Astrocyte (in vitro differentiated cells and primary cell): Measurements from ENCODE around the gene PCDHGB2. TPM values are rescaled to one million over a fixed set of nuclear protein-coding genes. Genes with fewer than 3 reads are reported as not detected.
A peak's percentile ranks its signal among the peaks of the same experiment; 100 is the strongest.

Experiments
- DNase-seq: peaks from one replicate; pipeline ENCODE4 v3.0.0-alpha.2; 2010; ENCODE audit warnings: low read depth
- FAIRE-seq: peaks from 2 replicates; lab custom pipeline; 2011; peaks lifted over from hg19 to GRCh38; lab: Jason Lieb, UNC
- H2AFZ ChIP-seq: 2 replicates; pipeline ENCODE4 v1.6.0; 2012; ENCODE audit warnings: low read depth, low read length, inconsistent platforms
- H3K27ac ChIP-seq: 2 replicates; pipeline ENCODE4 v1.5.1; 2011; ENCODE audit warnings: low read depth, low read length, inconsistent platforms
- H3K27me3 ChIP-seq: 2 replicates; pipeline ENCODE4 v1.6.0; 2011; ENCODE audit warnings: low read length, inconsistent platforms; ENCODE audit not compliant: insufficient read depth
- H3K36me3 ChIP-seq: 2 replicates; pipeline ENCODE4 v1.5.1; 2011; ENCODE audit warnings: low read length, inconsistent platforms; ENCODE audit not compliant: insufficient read depth
- H3K4me1 ChIP-seq: 2 replicates; pipeline ENCODE4 v1.5.1; 2011; ENCODE audit warnings: low read length, inconsistent platforms; ENCODE audit not compliant: insufficient read depth
- H3K4me2 ChIP-seq: 2 replicates; pipeline ENCODE4 v1.6.0; 2012; ENCODE audit warnings: low read length, inconsistent platforms
- H3K4me3 ChIP-seq: 2 replicates; pipeline ENCODE4 v1.5.1; 2011; ENCODE audit warnings: low read depth, mild to moderate bottlenecking, low read length, inconsistent platforms; ENCODE audit not compliant: insufficient read depth
- H3K79me2 ChIP-seq: 2 replicates; pipeline ENCODE4 v1.6.0; 2012; ENCODE audit warnings: mild to moderate bottlenecking, low read length, inconsistent platforms; ENCODE audit not compliant: insufficient read depth
- H3K9ac ChIP-seq: 2 replicates; pipeline ENCODE4 v1.6.0; 2012; ENCODE audit warnings: mild to moderate bottlenecking, low read length, inconsistent platforms
- H3K9me3 ChIP-seq: 2 replicates; pipeline ENCODE4 v1.5.1; 2012; ENCODE audit warnings: low read depth, mild to moderate bottlenecking, low read length, inconsistent platforms; ENCODE audit not compliant: insufficient read depth
- H4K20me1 ChIP-seq: 2 replicates; pipeline ENCODE4 v1.6.0; 2012; ENCODE audit warnings: low read length, inconsistent platforms; ENCODE audit not compliant: insufficient read depth
- H3K27ac Mint-ChIP-seq: one replicate; pipeline ENCODE4 v1.8.0; 2021; ENCODE audit warnings: mild to moderate bottlenecking, mixed read lengths; ENCODE audit not compliant: unreplicated experiment
- H3K27me3 Mint-ChIP-seq: one replicate; pipeline ENCODE4 v1.8.0; 2021; ENCODE audit warnings: low read depth, mixed read lengths; ENCODE audit not compliant: unreplicated experiment
- H3K36me3 Mint-ChIP-seq: one replicate; pipeline ENCODE4 v1.8.0; 2021; ENCODE audit warnings: low read depth, mixed read lengths; ENCODE audit not compliant: unreplicated experiment
- H3K4me1 Mint-ChIP-seq: one replicate; pipeline ENCODE4 v1.8.0; 2021; ENCODE audit warnings: low read depth, mixed read lengths; ENCODE audit not compliant: unreplicated experiment
- H3K4me3 Mint-ChIP-seq: one replicate; pipeline ENCODE4 v1.8.0; 2021; ENCODE audit warnings: mild to moderate bottlenecking, moderate library complexity, mixed read lengths; ENCODE audit not compliant: unreplicated experiment
- H3K9me3 Mint-ChIP-seq: one replicate; pipeline ENCODE4 v1.8.0; 2021; ENCODE audit warnings: mild to moderate bottlenecking, mixed read lengths; ENCODE audit not compliant: unreplicated experiment
- EZH2 ChIP-seq: IDR thresholded peaks from 2 replicates; pipeline ENCODE4 v1.6.1; 2012; ENCODE audit warnings: mild to moderate bottlenecking, low read length, inconsistent platforms; ENCODE audit not compliant: insufficient read depth
- total RNA-seq: library from RNA; stranded (reverse); gene quantifications from 2 replicates; pipeline ENCODE4 v1.2.1, GENCODE V29; 2021
- TF ChIP-seq, protein P1 (sequence below): IDR thresholded peaks from 2 replicates; pipeline ENCODE4 v1.5.1; 2011; ENCODE audit warnings: low read depth, mild to moderate bottlenecking, inconsistent platforms, low read length, moderate library complexity; ENCODE audit not compliant: insufficient read depth

PCDHGB2 gene
- total RNA-seq, 1 donor from 2014 or later, result 1.4 TPM

DNA sequence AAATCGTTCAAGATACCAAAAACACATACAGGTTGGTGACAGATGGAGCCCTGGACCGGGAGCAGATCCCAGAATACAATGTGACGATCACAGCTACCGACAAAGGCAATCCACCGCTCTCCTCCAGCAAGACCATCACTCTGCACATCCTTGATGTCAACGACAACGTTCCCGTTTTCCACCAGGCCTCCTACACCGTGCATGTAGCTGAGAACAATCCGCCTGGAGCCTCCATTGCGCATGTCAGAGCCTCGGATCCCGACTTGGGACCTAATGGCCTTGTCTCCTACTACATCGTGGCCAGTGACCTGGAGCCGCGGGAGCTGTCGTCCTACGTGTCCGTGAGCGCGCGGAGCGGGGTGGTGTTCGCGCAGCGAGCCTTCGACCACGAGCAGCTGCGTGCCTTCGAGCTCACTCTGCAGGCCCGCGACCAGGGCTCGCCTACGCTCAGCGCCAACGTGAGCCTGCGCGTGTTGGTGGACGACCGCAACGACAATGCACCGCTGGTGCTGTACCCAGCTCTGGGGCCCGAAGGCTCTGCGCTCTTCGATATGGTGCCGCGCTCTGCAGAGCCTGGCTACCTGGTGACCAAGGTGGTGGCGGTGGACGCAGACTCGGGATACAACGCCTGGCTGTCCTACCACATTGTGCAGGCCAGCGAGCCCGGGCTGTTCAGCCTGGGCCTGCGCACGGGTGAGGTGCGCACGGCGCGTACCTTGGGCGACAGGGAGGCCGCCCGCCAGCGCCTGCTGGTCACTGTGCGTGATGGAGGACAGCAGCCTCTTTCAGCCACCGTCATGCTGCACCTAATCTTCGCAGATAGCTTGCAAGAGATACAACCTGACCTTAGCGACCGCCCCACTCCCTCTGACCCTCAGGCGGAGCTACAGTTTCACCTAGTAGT is 12.0 kb downstream of the PCDHGB2 start:
- no peak overlapping the region for H3K4me3 ChIP-seq
- H3K9me3 Mint-ChIP-seq, result peaks cover 25% of the 10 kb centered on the region
- no peak overlapping the region for H3K9ac ChIP-seq
- H3K36me3 Mint-ChIP-seq, result peaks cover 7% of the 10 kb centered on the region
- no peak overlapping the region for H3K27ac Mint-ChIP-seq
- H3K36me3 ChIP-seq, result no peaks in the 10 kb centered on the region
- peaks cover 50% of the 10 kb centered on the region for H3K9me3 ChIP-seq
- FAIRE-seq (no peak), DNase-seq (no peak)
- H3K4me2 ChIP-seq, result no peak overlapping the region
- H2AFZ ChIP-seq, result no peak overlapping the region
- no peaks in the 10 kb centered on the region for H3K79me2 ChIP-seq
- H3K4me1 ChIP-seq, result no peaks in the 10 kb centered on the region
- H3K4me3 Mint-ChIP-seq, result no peak overlapping the region
- no peaks in the 10 kb centered on the region for H3K4me1 Mint-ChIP-seq
- H4K20me1 ChIP-seq, result no peaks in the 10 kb centered on the region
- TF ChIP-seq, protein P1, sequence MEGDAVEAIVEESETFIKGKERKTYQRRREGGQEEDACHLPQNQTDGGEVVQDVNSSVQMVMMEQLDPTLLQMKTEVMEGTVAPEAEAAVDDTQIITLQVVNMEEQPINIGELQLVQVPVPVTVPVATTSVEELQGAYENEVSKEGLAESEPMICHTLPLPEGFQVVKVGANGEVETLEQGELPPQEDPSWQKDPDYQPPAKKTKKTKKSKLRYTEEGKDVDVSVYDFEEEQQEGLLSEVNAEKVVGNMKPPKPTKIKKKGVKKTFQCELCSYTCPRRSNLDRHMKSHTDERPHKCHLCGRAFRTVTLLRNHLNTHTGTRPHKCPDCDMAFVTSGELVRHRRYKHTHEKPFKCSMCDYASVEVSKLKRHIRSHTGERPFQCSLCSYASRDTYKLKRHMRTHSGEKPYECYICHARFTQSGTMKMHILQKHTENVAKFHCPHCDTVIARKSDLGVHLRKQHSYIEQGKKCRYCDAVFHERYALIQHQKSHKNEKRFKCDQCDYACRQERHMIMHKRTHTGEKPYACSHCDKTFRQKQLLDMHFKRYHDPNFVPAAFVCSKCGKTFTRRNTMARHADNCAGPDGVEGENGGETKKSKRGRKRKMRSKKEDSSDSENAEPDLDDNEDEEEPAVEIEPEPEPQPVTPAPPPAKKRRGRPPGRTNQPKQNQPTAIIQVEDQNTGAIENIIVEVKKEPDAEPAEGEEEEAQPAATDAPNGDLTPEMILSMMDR, result no peak
- no peaks in the 10 kb centered on the region for H3K27me3 ChIP-seq
- H3K27me3 Mint-ChIP-seq, result no peaks in the 10 kb centered on the region
- no peak overlapping the region for H3K27ac ChIP-seq

DNA sequence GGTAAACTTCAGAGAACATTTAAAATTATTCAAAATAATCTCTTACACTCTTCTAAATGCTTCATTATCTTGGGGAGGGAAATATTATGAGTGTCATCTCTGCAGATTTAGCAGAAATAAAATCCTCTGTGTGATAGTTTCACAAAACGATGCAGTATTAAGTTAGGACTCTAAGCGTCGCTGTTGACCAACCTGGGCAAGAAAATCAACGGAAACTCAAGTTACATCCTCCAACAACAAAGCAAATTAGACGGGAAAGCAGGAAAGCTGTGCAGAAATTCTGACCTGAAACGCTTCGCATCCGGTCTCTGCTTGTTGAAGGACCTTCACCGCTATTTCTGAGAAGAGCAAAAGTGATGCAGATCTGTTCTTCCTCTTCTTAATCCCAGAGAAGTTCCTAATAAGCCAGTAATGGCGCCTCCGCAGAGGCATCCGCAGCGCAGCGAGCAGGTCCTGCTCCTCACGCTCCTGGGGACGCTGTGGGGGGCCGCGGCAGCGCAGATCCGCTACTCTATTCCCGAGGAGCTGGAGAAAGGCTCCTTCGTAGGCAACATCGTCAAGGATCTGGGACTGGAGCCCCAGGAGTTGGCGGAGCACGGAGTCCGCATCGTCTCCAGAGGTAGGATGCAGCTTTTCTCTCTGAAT is 14.0 kb downstream of the PCDHGB2 start, which contains the start of gene PCDHGA6:
Gene PCDHGA6 (plus strand): TSS at position 219 of the 645 bp plus-strand sequence. CDS start 193 bp downstream, at position 412.
- no peak for TF ChIP-seq EZH2
- TF ChIP-seq, protein P1, result peak; percentile 49
- Histone ChIP-seq H3K4me1 (no peaks in the 10 kb centered on the region), H3K79me2 (no peaks in the 10 kb centered on the region), H3K9ac (peak within 1 kb of the TSS; percentile 22), H3K27me3 (no peaks in the 10 kb centered on the region), H3K4me3 (peak within 1 kb of the TSS; percentile 49), H3K36me3 (no peaks in the 10 kb centered on the region), H2AFZ (peak within 1 kb of the TSS; percentile 76), H3K9me3 (peaks cover 52% of the 10 kb centered on the region), H4K20me1 (no peaks in the 10 kb centered on the region), H3K27ac (no peak within 1 kb of the TSS), H3K4me2 (peak within 1 kb of the TSS; percentile 72)
- Mint-ChIP-seq H3K9me3 (peaks cover 31% of the 10 kb centered on the region), H3K4me1 (no peaks in the 10 kb centered on the region), H3K27ac (no peak within 1 kb of the TSS), H3K27me3 (no peaks in the 10 kb centered on the region), H3K36me3 (peaks cover 7% of the 10 kb centered on the region), H3K4me3 (no peak within 1 kb of the TSS)
- FAIRE-seq (no peak), DNase-seq (peak; percentile 6)
